ENCODE results near the gene CPNE2. TPM values are rescaled to one million over a fixed set of nuclear protein-coding genes. Genes with fewer than 3 reads are reported as not detected.

Gene CPNE2
- total and polyA plus RNA-seq, 10 of the 15 experiments (the other 5 are each of a cell fraction or from before 2014, with no cell fraction given): 3.1 to 22.1 (median 9.9) TPM

DNA sequence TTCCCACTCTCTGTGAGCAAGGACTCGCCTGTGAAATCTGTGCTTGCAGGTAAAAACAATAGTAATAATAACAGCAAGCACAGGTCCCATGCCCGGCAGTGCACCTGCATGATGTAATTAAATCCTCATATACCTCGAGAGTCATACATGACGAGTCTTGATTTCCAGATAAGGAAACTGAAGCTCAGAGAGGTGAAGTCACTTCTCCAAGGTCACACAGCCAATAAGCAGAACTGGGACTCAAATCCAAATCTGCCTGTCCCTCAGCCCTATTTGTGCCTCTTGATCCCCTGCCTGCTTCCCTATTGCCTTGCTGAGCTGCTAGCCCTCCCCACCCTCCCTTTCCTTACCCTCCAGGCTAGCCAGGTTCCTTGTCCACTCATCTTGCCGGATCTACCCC is 38.0 kb upstream of the CPNE2 start:
- no peak for FAIRE-seq
- TF ChIP-seq KDM1A (IDR thresholded peaks at IDR 0.05; ENCODE audit: borderline replicate concordance) (no peak), NFXL1 (IDR thresholded peaks at IDR 0.05; ENCODE audit: borderline replicate concordance) (no peak), CREM (IDR thresholded peaks at IDR 0.05; ENCODE audit: low read depth) (no peak), POU2F2 (IDR thresholded peaks at IDR 0.05; ENCODE audit: borderline replicate concordance, low read depth, low read length) (no peak), STAT1 (conservative IDR thresholded peaks at IDR 0.05) (no peak), KLF5 (IDR thresholded peaks at IDR 0.05; ENCODE audit: partially characterized antibody) (no peak), ESRRA (IDR thresholded peaks at IDR 0.05; ENCODE audit: low read length) (no peak), TAF1 (IDR thresholded peaks at IDR 0.05; ENCODE audit: borderline replicate concordance, low read depth, low read length) (no peak), SRF (IDR thresholded peaks at IDR 0.05; ENCODE audit: low read depth in 2 of 2, low read length in 2 of 2) (no peak), SMARCA5 (IDR thresholded peaks at IDR 0.05) (no peak)
- TF ChIP-seq, protein P1, sequence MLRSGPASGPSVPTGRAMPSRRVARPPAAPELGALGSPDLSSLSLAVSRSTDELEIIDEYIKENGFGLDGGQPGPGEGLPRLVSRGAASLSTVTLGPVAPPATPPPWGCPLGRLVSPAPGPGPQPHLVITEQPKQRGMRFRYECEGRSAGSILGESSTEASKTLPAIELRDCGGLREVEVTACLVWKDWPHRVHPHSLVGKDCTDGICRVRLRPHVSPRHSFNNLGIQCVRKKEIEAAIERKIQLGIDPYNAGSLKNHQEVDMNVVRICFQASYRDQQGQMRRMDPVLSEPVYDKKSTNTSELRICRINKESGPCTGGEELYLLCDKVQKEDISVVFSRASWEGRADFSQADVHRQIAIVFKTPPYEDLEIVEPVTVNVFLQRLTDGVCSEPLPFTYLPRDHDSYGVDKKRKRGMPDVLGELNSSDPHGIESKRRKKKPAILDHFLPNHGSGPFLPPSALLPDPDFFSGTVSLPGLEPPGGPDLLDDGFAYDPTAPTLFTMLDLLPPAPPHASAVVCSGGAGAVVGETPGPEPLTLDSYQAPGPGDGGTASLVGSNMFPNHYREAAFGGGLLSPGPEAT (IDR thresholded peaks at IDR 0.05; ENCODE audit: low read depth): no peak
- TF ChIP-seq, protein P2, sequence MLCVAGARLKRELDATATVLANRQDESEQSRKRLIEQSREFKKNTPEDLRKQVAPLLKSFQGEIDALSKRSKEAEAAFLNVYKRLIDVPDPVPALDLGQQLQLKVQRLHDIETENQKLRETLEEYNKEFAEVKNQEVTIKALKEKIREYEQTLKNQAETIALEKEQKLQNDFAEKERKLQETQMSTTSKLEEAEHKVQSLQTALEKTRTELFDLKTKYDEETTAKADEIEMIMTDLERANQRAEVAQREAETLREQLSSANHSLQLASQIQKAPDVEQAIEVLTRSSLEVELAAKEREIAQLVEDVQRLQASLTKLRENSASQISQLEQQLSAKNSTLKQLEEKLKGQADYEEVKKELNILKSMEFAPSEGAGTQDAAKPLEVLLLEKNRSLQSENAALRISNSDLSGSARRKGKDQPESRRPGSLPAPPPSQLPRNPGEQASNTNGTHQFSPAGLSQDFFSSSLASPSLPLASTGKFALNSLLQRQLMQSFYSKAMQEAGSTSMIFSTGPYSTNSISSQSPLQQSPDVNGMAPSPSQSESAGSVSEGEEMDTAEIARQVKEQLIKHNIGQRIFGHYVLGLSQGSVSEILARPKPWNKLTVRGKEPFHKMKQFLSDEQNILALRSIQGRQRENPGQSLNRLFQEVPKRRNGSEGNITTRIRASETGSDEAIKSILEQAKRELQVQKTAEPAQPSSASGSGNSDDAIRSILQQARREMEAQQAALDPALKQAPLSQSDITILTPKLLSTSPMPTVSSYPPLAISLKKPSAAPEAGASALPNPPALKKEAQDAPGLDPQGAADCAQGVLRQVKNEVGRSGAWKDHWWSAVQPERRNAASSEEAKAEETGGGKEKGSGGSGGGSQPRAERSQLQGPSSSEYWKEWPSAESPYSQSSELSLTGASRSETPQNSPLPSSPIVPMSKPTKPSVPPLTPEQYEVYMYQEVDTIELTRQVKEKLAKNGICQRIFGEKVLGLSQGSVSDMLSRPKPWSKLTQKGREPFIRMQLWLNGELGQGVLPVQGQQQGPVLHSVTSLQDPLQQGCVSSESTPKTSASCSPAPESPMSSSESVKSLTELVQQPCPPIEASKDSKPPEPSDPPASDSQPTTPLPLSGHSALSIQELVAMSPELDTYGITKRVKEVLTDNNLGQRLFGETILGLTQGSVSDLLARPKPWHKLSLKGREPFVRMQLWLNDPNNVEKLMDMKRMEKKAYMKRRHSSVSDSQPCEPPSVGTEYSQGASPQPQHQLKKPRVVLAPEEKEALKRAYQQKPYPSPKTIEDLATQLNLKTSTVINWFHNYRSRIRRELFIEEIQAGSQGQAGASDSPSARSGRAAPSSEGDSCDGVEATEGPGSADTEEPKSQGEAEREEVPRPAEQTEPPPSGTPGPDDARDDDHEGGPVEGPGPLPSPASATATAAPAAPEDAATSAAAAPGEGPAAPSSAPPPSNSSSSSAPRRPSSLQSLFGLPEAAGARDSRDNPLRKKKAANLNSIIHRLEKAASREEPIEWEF (IDR thresholded peaks at IDR 0.05; ENCODE audit: insufficient replicate concordance, low read depth, low read length): no peak
- TF ChIP-seq, protein P3, sequence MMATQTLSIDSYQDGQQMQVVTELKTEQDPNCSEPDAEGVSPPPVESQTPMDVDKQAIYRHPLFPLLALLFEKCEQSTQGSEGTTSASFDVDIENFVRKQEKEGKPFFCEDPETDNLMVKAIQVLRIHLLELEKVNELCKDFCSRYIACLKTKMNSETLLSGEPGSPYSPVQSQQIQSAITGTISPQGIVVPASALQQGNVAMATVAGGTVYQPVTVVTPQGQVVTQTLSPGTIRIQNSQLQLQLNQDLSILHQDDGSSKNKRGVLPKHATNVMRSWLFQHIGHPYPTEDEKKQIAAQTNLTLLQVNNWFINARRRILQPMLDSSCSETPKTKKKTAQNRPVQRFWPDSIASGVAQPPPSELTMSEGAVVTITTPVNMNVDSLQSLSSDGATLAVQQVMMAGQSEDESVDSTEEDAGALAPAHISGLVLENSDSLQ (IDR thresholded peaks at IDR 0.05): no peak
- Histone ChIP-seq H3K36me3 (ENCODE audit: control insufficient read depth in 2 of 2, insufficient read depth in 2 of 2, low read length in 1 of 2) (peaks cover 17 to 20% of the 10 kb centered on the region in 2 experiments), H3K4me1 (ENCODE audit: control insufficient read depth, insufficient read depth, low read length) (peaks cover 11% of the 10 kb centered on the region), H3K27ac (ENCODE audit: control insufficient read depth, insufficient read depth) (no peak overlapping the region), H3K4me2 (ENCODE audit: control insufficient read depth, insufficient read depth) (no peak overlapping the region), H3K79me2 (ENCODE audit: control insufficient read depth, insufficient read depth, low read length) (no peaks in the 10 kb centered on the region), H3K27me3 (replicated peaks in 1 of 2; ENCODE audit: control insufficient read depth in 2 of 2, insufficient read depth in 2 of 2, low read length in 1 of 2) (no peaks in the 10 kb centered on the region), H3K4me3 (no peak overlapping the region), H2AFZ (ENCODE audit: control insufficient read depth, low read depth, low read length) (no peak overlapping the region), H3K9ac (ENCODE audit: control insufficient read depth, insufficient read depth, low read length) (no peak overlapping the region), H4K20me1 (ENCODE audit: control insufficient read depth, insufficient read depth) (no peaks in the 10 kb centered on the region), H3K9me3 (replicated peaks; ENCODE audit: control insufficient read depth, insufficient read depth, low read length) (no peaks in the 10 kb centered on the region)
- intact Hi-C loops (cut with micrococcal nuclease; ENCODE audit: unreplicated experiment): no loop called here
- RAD21 ChIA-PET (ENCODE audit: unreplicated experiment): interaction anchor here (1.3 kb wide), 1 partner anchor 13 kb away, joined by 3 read pairs; no protein-coding TSS in a partner anchor
- SMC1A ChIA-PET (ENCODE audit: uncharacterized antibody, unreplicated experiment): no interaction called here
- no peak for ATAC-seq
- 77% methylated on average over 5 of the region's 5 CpGs for WGBS (ENCODE audit: insufficient coverage, insufficient replicate concordance, low lambda C conversion rate, missing lambda C conversion rate)
- POLR2A ChIA-PET: interaction anchor here (0.6 kb wide), 1 partner anchor 176 kb away, joined by 8 read pairs; no protein-coding TSS in a partner anchor
- CTCF ChIA-PET: interaction anchor here (1.0 to 1.2 kb wide), 2 partner anchors 9 to 13 kb away, joined by 3 read pairs; no protein-coding TSS in a partner anchor
- DNase-seq (ENCODE audit: low read depth, low spot score): no peak
- BruUV-seq (replicated peaks): no TSS peak
- in situ Hi-C loops (cut with MboI): no loop called here
